Endothelial cell of umbilical vein (primary cell): ENCODE results near the gene IGF2R. TPM values are rescaled to one million over a fixed set of nuclear protein-coding genes. Genes with fewer than 3 reads are reported as not detected.

ENCODE experiments used
- BruUV-seq: library from RNA; stranded (reverse); fragments of 400-500 nt; replicated peaks from 2 replicates; lab custom pipeline; 2021; lab: Mats Ljungman, UMichigan
- CTCF ChIA-PET: fragments of 300-600, 350-600 bp; sonication (Branson Sonifier 250); formaldehyde crosslinking; loops from one replicate; lab custom pipeline; 2021; ENCODE audit warnings: antibody characterized with exemption, inconsistent platforms; lab: Charles Lee
- POLR2A ChIA-PET: fragments of 300-600, 350-600 bp; sonication (Branson Sonifier 250); formaldehyde crosslinking; loops from one replicate; lab custom pipeline; 2021; ENCODE audit warnings: antibody characterized with exemption, inconsistent platforms; lab: Charles Lee
- DNase-seq: peaks from one replicate; pipeline ENCODE4 v3.0.0-alpha.2; 2011; ENCODE audit warnings: low read depth, low spot score
- FAIRE-seq: peaks from 2 replicates; lab custom pipeline; 2011; peaks lifted over from hg19 to GRCh38; lab: Jason Lieb, UNC
- H2AFZ ChIP-seq: 2 replicates; pipeline ENCODE4 v1.6.0; 2012; ENCODE audit warnings: low read depth, low read length, control low read depth, inconsistent platforms
- H3K27ac ChIP-seq: 2 replicates; pipeline ENCODE4 v1.5.1; 2011; ENCODE audit warnings: low read depth, mild to moderate bottlenecking, control low read depth, low read length, moderate library complexity; ENCODE audit not compliant: insufficient read depth
- H3K27me3 ChIP-seq, 2 experiments: 2 replicates each; pipeline versions ENCODE4 v1.6.0 to v1.6.1; 2011; ENCODE audit warnings: low read length in 2 of 2, mixed read lengths in 1 of 2; ENCODE audit not compliant: control insufficient read depth in 2 of 2, insufficient read depth in 2 of 2
- H3K36me3 ChIP-seq, 2 experiments: 2 replicates in 1 of 2; 3 replicates in 1 of 2; pipeline ENCODE4 v1.5.1; 2011; ENCODE audit warnings: low read length in 2 of 2, mild to moderate bottlenecking in 1 of 2, moderate library complexity in 1 of 2; ENCODE audit not compliant: control insufficient read depth in 2 of 2, insufficient read depth in 2 of 2; ENCODE audit errors: extremely low read depth in 1 of 2
- H3K4me1 ChIP-seq: 3 replicates; pipeline ENCODE4 v1.5.1; 2011; ENCODE audit warnings: mild to moderate bottlenecking, low read length; ENCODE audit not compliant: control insufficient read depth, insufficient read depth; ENCODE audit errors: extremely low read depth
- H3K4me2 ChIP-seq: 2 replicates; pipeline ENCODE4 v1.6.1; 2011; ENCODE audit warnings: low read length, control low read depth, mixed read lengths; ENCODE audit not compliant: insufficient read depth
- H3K4me3 ChIP-seq, 3 experiments: fragments of 200-600 bp in 1 of 3; sonication (generic), shearing (Covaris generic) in 1 of 3; replicated peaks in 1 of 3; 2 replicates each; pipeline ENCODE4 v1.5.1; 2011 to 2016; ENCODE audit warnings: control low read depth in 3 of 3, low read length in 3 of 3, mild to moderate bottlenecking in 2 of 3, inconsistent platforms in 1 of 3, low read depth in 1 of 3, moderate library complexity in 1 of 3; ENCODE audit not compliant: insufficient read depth in 1 of 3
- H3K79me2 ChIP-seq: 2 replicates; pipeline ENCODE4 v1.6.0; 2012; ENCODE audit warnings: low read length, inconsistent platforms; ENCODE audit not compliant: control insufficient read depth, insufficient read depth
- H3K9ac ChIP-seq: replicated peaks from 2 replicates; pipeline ENCODE3; 2011; ENCODE audit warnings: low read length, control low read depth; ENCODE audit not compliant: insufficient read depth; ENCODE audit errors: extremely low read depth
- H3K9me1 ChIP-seq: replicated peaks from 3 replicates; pipeline ENCODE4 v1.6.0; 2011; ENCODE audit warnings: mild to moderate bottlenecking, low read length; ENCODE audit not compliant: control insufficient read depth, insufficient read depth; ENCODE audit errors: extremely low read depth
- H3K9me3 ChIP-seq: replicated peaks from 2 replicates; pipeline ENCODE4 v1.5.1; 2012; ENCODE audit warnings: low read length, inconsistent platforms; ENCODE audit not compliant: control insufficient read depth, insufficient read depth
- H4K20me1 ChIP-seq: replicated peaks from 2 replicates; pipeline ENCODE3; 2011; ENCODE audit warnings: mild to moderate bottlenecking, low read length; ENCODE audit not compliant: control insufficient read depth, insufficient read depth; ENCODE audit errors: extremely low read depth
- EZH2 ChIP-seq: IDR thresholded peaks from 2 replicates; pipeline ENCODE4 v1.6.1; 2012; ENCODE audit warnings: borderline replicate concordance, low read depth, mild to moderate bottlenecking, moderate library complexity, low read length, inconsistent platforms; ENCODE audit not compliant: severe bottlenecking
- FOS ChIP-seq: IDR thresholded peaks from 2 replicates; pipeline ENCODE4 v1.6.1; 2011; ENCODE audit warnings: mild to moderate bottlenecking, low read length, moderate library complexity, borderline replicate concordance; ENCODE audit not compliant: insufficient read depth
- GATA2 ChIP-seq: IDR thresholded peaks from 2 replicates; pipeline ENCODE4 v1.7.0; 2011; ENCODE audit warnings: low read depth, mild to moderate bottlenecking, moderate library complexity, mixed read lengths, low read length; ENCODE audit not compliant: insufficient read length, insufficient read depth
- JUN ChIP-seq: IDR thresholded peaks from 2 replicates; pipeline ENCODE4 v1.6.1; 2011; ENCODE audit warnings: borderline replicate concordance, low read depth; ENCODE audit not compliant: insufficient read length, insufficient read depth
- MYC ChIP-seq: IDR thresholded peaks from one replicate; pipeline ENCODE4 v1.6.1; 2011; ENCODE audit warnings: mild to moderate bottlenecking, low read depth, low read length
- POLR2A ChIP-seq: IDR thresholded peaks from 2 replicates; pipeline ENCODE4 v1.6.1; 2012; ENCODE audit warnings: low read depth, mild to moderate bottlenecking, control low read depth, low read length
- POLR2AphosphoS5 ChIP-seq: IDR thresholded peaks from 2 replicates; pipeline ENCODE4 v1.6.1; 2012; ENCODE audit warnings: low read depth, mild to moderate bottlenecking, control low read depth, low read length, moderate library complexity; ENCODE audit not compliant: insufficient read depth
- dilution Hi-C: fragments of 300-500 bp; cut with MboI; formaldehyde crosslinking; loops from one replicate; pipeline ENCODE4 v1.15.0; 2019; ENCODE audit warnings: low sequenced_read_pairs; ENCODE audit not compliant: extremely low pct_ligation_motif_present
- intact Hi-C: fragments of 100-400 bp; cut with micrococcal nuclease; formaldehyde crosslinking; loops from one replicate; pipeline ENCODE4 v1.10.0; 2022
- polyA plus RNA-seq, 4 experiments: library from polyadenylated mRNA; depleted of rRNA in 3 of 4; stranded (reverse) in 3 of 4; unstranded in 1 of 4; fragments of >200 nt; gene quantifications; 2 replicates each; pipeline versions ENCODE4 v1.2.1 to v1.2.3, GENCODE V29; 2011 to 2012; ENCODE audit warnings: missing spikeins in 1 of 4
- total RNA-seq: library from RNA; stranded (reverse); gene quantifications from 2 replicates; pipeline ENCODE4 v1.2.3, GENCODE V29; 2021
- TF ChIP-seq, protein P1 (sequence below): IDR thresholded peaks from 2 replicates; pipeline ENCODE4 v1.6.1; 2011; ENCODE audit not compliant: insufficient read depth, insufficient read length
- TF ChIP-seq, protein P2 (sequence below), 2 donors: IDR thresholded peaks; 1 replicate in 1 of 2; 2 replicates in 1 of 2; pipeline ENCODE4 v1.5.1; 2011; ENCODE audit warnings: low read length in 2 of 2, mild to moderate bottlenecking in 2 of 2, moderate library complexity in 2 of 2, control low read depth in 1 of 2, inconsistent platforms in 1 of 2, low read depth in 1 of 2; ENCODE audit not compliant: insufficient read depth in 1 of 2; ENCODE audit errors: extremely low read depth in 1 of 2

IGF2R gene
- total and polyA plus RNA-seq, 2 donors (not counting 3 experiments of a cell fraction or from before 2014, with no cell fraction given), result 16.3 to 60.2 TPM

DNA sequence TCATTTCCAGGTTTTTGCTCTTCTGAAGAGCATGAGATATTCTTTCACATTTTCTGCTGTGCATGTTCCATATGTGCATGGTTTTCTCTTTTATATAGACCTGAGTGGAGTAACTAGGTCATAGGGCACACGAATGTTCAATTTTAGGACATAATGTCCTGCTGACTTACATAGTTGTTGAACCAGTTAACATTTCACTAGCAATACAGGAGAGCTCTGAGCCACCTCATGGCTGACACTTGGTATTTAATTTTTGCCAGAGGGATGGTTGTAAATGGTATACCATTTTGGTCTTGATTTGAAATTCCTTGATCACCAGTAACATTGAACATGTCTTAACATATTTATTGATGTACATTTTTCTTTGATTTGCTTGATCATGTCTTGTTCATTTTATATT lies 38.3 kb downstream of the IGF2R start:
- no TSS peak for BruUV-seq

More for the DNA sequence above, 38.3 kb downstream of the IGF2R start:
- H3K36me3 ChIP-seq, result no peaks in the 10 kb centered on the region
- H3K27me3 ChIP-seq, result no peaks in the 10 kb centered on the region
- FAIRE-seq (no peak), DNase-seq (no peak)
- H3K9me1 ChIP-seq, result no peaks in the 10 kb centered on the region
- peaks cover 2% of the 10 kb centered on the region for H4K20me1 ChIP-seq
- H3K4me3 ChIP-seq, result no peak overlapping the region
- dilution Hi-C loops, result no loop called here
- H3K4me1 ChIP-seq, result no peaks in the 10 kb centered on the region
- intact Hi-C loops, result no loop called here
- TF ChIP-seq, protein P1, sequence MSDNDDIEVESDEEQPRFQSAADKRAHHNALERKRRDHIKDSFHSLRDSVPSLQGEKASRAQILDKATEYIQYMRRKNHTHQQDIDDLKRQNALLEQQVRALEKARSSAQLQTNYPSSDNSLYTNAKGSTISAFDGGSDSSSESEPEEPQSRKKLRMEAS, result no peak
- TF ChIP-seq, protein P2, sequence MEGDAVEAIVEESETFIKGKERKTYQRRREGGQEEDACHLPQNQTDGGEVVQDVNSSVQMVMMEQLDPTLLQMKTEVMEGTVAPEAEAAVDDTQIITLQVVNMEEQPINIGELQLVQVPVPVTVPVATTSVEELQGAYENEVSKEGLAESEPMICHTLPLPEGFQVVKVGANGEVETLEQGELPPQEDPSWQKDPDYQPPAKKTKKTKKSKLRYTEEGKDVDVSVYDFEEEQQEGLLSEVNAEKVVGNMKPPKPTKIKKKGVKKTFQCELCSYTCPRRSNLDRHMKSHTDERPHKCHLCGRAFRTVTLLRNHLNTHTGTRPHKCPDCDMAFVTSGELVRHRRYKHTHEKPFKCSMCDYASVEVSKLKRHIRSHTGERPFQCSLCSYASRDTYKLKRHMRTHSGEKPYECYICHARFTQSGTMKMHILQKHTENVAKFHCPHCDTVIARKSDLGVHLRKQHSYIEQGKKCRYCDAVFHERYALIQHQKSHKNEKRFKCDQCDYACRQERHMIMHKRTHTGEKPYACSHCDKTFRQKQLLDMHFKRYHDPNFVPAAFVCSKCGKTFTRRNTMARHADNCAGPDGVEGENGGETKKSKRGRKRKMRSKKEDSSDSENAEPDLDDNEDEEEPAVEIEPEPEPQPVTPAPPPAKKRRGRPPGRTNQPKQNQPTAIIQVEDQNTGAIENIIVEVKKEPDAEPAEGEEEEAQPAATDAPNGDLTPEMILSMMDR (IDR thresholded peaks at IDR 0.05; ENCODE audit: extremely low read depth in 1 of 2, insufficient read depth in 1 of 2, low read depth in 1 of 2, low read length in 2 of 2), result no peak
- TF ChIP-seq EZH2, result no peak
- TF ChIP-seq GATA2, result no peak
- TF ChIP-seq POLR2AphosphoS5, result no peak
- no peak for TF ChIP-seq MYC
- TF ChIP-seq JUN, result no peak
- TF ChIP-seq POLR2A, result no peak
- TF ChIP-seq FOS, result no peak
- ChIA-PET POLR2A (no interaction called here), CTCF (interaction anchor here (1.2 kb wide), 1 partner anchor 24 kb away, joined by 3 read pairs; no protein-coding TSS in a partner anchor)
- no peak overlapping the region for H3K4me2 ChIP-seq
- no peak overlapping the region for H3K9ac ChIP-seq
- H3K9me3 ChIP-seq, result no peaks in the 10 kb centered on the region
- no peak overlapping the region for H2AFZ ChIP-seq
- no peak overlapping the region for H3K27ac ChIP-seq
- no peaks in the 10 kb centered on the region for H3K79me2 ChIP-seq
